Measurements from ENCODE around the gene NUP107. TPM values are rescaled to one million over a fixed set of nuclear protein-coding genes. Genes with fewer than 3 reads are reported as not detected.

NUP107 gene
- polyA plus RNA-seq, 4 donors, result 65.3 to 81.6 (median 69.4) TPM

- no peak for DNase-seq (ENCODE audit: low read depth in 4 of 4, low spot score in 2 of 4)
Measured at GRCh38 chr12:68794653-68795251, 108.0 kb downstream of the NUP107 start.

Other genes starting within 250 kb of the NUP107 start
- gene RAP1B, start 76.1 kb upstream of the NUP107 start, polyA plus RNA-seq (ENCODE audit: insufficient read length in 4 of 4), result 100 to 1,000 TPM; 153 to 195 (median 188) TPM
- gene SLC35E3, start 59.2 kb downstream of the NUP107 start, polyA plus RNA-seq (ENCODE audit: insufficient read length in 4 of 4), result 10 to 100 TPM; 14.1 to 21.1 (median 19.2) TPM
- 10 to 100 TPM; 52.3 to 76.4 (median 57.5) TPM for gene MDM2, start 121.2 kb downstream of the NUP107 start, polyA plus RNA-seq (ENCODE audit: insufficient read length in 4 of 4)
- gene CPM, start 246.2 kb downstream of the NUP107 start, polyA plus RNA-seq (ENCODE audit: insufficient read length in 4 of 4), result 10 to 100 TPM; 17.3 to 36.2 (median 27.6) TPM